Memory B cell (primary cell): ENCODE results near the gene NDOR1.

Source experiments
- ATAC-seq: fragments of 150-1000 bp; cut with Tn5 transposase; 2 replicates; pipeline ENCODE4 v1.10.0; 2021; ENCODE audit warnings: low read depth, mild to moderate bottlenecking, moderate library complexity
- DNase-seq, 2 donors: peaks; one replicate each; pipeline ENCODE4 v3.0.0; 2022; ENCODE audit warnings: low spot score in 2 of 2
- H3K27ac Mint-ChIP-seq: one replicate; pipeline ENCODE4 v1.8.0; 2022; ENCODE audit warnings: mild to moderate bottlenecking, moderate library complexity, mixed read lengths
- H3K27me3 Mint-ChIP-seq: one replicate; pipeline ENCODE4 v1.8.0; 2022; ENCODE audit warnings: mixed read lengths
- H3K36me3 Mint-ChIP-seq: one replicate; pipeline ENCODE4 v1.8.0; 2022; ENCODE audit warnings: mild to moderate bottlenecking, mixed read lengths
- H3K4me1 Mint-ChIP-seq: one replicate; pipeline ENCODE4 v1.8.0; 2022; ENCODE audit warnings: mixed read lengths
- H3K4me3 Mint-ChIP-seq: one replicate; pipeline ENCODE4 v1.8.0; 2022; ENCODE audit warnings: mild to moderate bottlenecking, moderate library complexity, mixed read lengths
- H3K9me3 Mint-ChIP-seq: one replicate; pipeline ENCODE4 v1.8.0; 2022; ENCODE audit warnings: mixed read lengths

The NDOR1 gene

GRCh38 chr9:137263506-137263905 is 58.0 kb downstream of the NDOR1 start:
- Mint-ChIP-seq H3K4me3 (no peak overlapping the region), H3K4me1 (peaks cover 16% of the 10 kb centered on the region), H3K9me3 (no peaks in the 10 kb centered on the region), H3K27me3 (no peaks in the 10 kb centered on the region), H3K36me3 (peaks cover 3% of the 10 kb centered on the region), H3K27ac (no peak overlapping the region)
- ATAC-seq (no peak), DNase-seq (no peak)

- Mint-ChIP-seq H3K4me3 (no peak overlapping the region), H3K36me3 (peaks cover 6% of the 10 kb centered on the region), H3K27me3 (no peaks in the 10 kb centered on the region), H3K4me1 (peaks cover 20% of the 10 kb centered on the region), H3K27ac (no peak overlapping the region), H3K9me3 (no peaks in the 10 kb centered on the region)
- ATAC-seq = no peak
- no peak for DNase-seq
These were observed 58.6 kb downstream of the NDOR1 start for GRCh38 chr9:137264067-137264466.

- peaks cover 6% of the 10 kb centered on the region for H3K36me3 Mint-ChIP-seq
These were observed 60.1 kb downstream of the NDOR1 start for GRCh38 chr9:137265496-137266161.

GRCh38 chr9:137266162-137266527 is 60.6 kb downstream of the NDOR1 start:
- Mint-ChIP-seq H3K27ac (no peak overlapping the region), H3K4me1 (peaks cover 26% of the 10 kb centered on the region), H3K4me3 (no peak overlapping the region), H3K27me3 (no peaks in the 10 kb centered on the region), H3K9me3 (no peaks in the 10 kb centered on the region), H3K36me3 (peaks cover 6% of the 10 kb centered on the region)
- ATAC-seq (no peak), DNase-seq (no peak)

More at GRCh38 chr9:137265496-137266161, 60.1 kb downstream of the NDOR1 start:
- H3K27me3 Mint-ChIP-seq = no peaks in the 10 kb centered on the region
- no peaks in the 10 kb centered on the region for H3K9me3 Mint-ChIP-seq
- H3K4me3 Mint-ChIP-seq = no peak overlapping the region
- DNase-seq (no peak), ATAC-seq (no peak)
- peaks cover 26% of the 10 kb centered on the region for H3K4me1 Mint-ChIP-seq
- no peak overlapping the region for H3K27ac Mint-ChIP-seq
